Stimulated activated CD8-positive, alpha-beta memory T cell treated with anti-CD3 and anti-CD28 coated beads, Interleukin-12 subunit alpha, Interleukin-12 subunit beta, amount 100 ng/mL, for 4 hours (primary cell): ENCODE measurements around the gene RGS6.

Source experiments
- DNase-seq: peaks from one replicate; pipeline ENCODE4 v3.0.0-alpha.2; 2020; ENCODE audit warnings: low read depth

The RGS6 gene

DNA sequence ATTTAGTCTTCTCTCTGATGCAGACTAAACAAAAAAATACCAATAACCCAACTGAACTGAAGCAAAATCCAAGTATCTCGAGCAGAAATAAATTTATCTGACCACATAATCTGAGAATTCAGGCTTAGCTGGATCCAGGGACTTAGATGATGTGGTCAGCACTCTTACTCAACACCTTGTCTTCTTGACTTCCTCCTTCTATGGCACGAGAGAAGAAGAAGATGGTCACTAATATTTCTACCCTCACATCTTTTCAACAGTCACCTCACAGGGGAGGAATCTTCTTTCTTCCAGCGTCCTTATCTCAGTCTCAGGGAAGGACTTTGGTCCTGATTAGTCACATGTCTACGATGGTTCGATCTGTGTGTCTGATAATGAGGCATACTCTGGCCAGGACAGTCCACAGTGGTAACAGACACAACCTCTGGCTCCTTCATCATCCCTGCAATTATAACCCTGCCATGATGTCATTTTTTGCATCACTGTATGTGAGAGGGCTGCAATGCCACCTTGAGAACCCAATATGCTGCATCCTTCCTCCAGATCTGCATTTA, 15.8 kb downstream of the RGS6 start:
- no peak for DNase-seq

DNA sequence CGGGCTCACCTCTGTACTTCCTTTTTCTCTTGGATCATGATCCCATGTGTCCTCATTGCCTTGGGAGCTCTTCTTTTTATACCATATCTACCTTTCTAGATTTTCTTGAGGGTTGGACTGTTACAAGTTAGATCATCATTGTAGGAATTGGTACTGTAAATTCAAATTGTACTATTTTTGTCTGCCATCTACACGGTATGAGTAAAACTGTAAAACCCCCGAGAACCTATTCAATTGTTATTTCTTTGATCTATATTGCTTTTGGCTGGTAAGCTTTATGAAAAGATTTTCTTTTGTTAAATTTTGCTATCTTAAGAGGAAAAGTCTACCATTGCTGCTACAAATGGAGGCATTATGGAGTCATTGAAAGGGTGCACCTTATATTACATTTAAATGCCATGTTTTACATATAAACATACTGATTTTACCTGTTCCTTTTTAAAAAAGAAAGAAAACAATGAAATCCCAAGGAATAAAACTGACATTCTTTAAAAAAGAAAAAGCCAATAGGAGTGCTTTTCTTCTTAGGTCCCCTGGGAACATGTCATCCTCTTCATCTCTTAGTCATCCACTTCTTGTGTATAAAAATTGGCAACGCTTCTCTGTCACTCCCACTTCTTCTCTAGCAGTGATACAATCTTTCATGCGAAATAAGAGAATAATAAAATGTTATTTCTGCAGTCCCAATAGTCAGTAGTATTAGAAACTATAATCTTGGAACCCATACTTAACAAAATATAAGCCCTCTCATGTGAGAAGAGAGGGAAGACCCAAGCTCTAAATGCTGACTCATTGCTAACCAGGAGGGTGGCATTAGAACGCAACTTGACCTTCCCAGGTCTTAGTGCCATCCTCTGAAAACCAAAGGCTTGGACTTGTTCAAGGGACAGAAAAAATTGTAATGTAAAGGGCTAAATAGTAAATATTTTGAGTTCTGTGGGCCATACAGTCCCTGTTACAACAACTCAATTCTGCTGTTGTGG, 20.4 kb downstream of the RGS6 start:
- no peak for DNase-seq

GRCh38 chr14:71956920-71957563, 24.8 kb downstream of the RGS6 start:
- DNase-seq = no peak

- no peak for DNase-seq
These were observed 26.8 kb downstream of the RGS6 start for GRCh38 chr14:71959055-71959454.

- DNase-seq = no peak
These were observed 28.5 kb downstream of the RGS6 start for GRCh38 chr14:71960494-71961353.

DNA sequence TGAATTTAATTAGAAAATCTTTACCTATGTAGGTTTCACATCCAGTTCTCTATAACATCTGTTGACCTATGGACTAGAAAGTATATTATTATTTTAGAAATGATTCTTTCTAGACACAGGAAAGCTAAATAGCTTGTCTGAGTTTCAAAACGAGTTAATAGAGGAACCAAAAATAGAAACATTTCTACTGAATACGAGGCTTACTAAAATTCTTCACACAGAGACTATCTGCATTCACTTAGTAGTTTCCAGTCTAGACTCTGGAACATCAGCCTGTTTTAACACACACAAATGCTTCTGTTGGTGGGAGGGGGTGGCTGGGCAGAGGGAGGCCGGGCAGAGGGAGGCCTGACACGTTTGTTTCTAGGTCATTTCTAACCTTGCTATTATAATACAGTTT, 29.7 kb downstream of the RGS6 start:
- DNase-seq = no peak

- DNase-seq = no peak
These were observed 32.5 kb downstream of the RGS6 start for GRCh38 chr14:71964716-71965115.

- no peak for DNase-seq
These were observed 34.3 kb downstream of the RGS6 start for GRCh38 chr14:71966528-71966927.

DNA sequence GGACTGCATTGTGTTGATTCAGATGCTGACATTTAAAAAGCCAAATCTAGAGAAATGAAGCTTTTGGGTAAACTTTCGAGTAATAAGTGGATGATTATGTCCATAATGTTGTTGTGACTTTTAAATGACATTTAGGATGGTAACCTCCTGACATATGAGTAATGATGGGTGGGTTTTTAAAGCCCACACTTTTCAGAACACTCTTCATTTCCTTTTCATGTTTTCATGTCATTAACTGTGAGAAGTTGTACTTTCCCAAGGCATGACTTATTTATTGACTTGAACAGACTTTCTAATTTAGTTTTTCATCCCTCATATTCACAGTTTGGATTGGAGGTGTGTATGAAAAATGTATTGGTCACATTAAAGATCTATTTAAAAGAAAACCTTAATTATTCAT, 35.5 kb downstream of the RGS6 start:
- DNase-seq = no peak

GRCh38 chr14:71970272-71970671, 38.0 kb downstream of the RGS6 start:
- DNase-seq = no peak

GRCh38 chr14:71985538-71986189, 53.4 kb downstream of the RGS6 start:
- DNase-seq = no peak

DNA sequence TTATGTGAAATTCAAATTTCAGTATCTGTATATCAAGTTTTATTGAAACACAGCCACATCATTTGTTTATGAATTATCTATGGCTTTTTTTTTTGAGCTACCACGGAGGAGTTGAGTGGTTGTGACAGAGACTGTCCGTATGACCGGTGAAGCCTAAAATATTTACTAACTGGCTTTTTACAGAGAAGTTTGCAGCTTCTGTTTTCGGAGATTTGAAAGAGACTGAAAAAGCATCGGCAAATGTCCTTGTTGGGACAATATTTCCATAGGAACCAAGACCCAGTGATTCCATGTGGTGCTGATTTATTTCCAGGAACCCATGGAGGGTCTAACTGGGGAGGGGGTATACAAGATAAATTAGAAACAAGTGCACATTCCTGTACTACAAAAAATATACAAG, 56.2 kb downstream of the RGS6 start:
- DNase-seq = no peak

- no peak for DNase-seq
These were observed 56.7 kb downstream of the RGS6 start for GRCh38 chr14:71988939-71989338.

DNA sequence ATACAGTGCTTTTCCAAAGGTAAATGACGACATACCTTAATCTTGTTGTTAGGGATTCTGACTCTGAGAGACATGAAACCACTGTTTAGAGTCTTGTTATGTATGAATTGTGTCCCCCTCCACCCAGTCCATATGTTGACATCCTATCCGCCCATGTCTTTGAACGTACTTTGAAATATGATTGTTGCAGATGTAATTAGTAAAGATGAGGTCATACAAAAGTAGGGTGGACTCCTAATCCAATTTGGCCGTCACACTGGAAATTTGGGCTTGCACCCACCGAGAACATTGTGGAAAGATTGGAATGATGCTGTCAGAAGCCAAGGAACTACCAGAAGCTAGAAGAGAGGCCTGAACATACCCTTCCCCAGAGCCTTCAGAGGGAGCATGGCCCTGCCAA, 62.2 kb downstream of the RGS6 start:
- no peak for DNase-seq

DNA sequence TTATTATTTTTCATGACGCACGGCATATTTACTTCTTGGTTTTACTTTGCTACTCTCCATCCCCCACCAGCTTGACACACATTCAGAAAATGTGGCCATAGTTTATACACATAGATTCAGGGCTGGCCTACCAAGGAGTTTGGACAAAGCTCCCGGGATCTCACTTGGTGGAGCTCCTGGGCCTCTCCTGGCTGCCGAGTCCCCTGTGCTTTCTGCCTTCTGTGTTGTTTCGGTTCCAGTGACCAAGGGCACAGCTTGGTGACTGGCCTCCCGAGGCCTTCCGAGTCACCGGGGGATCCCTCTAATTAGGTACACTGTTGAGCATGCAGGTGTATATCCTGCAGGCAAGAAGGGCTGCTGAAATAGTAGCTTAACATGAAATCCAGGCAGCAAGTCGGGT, 63.5 kb downstream of the RGS6 start:
- no peak for DNase-seq

DNA sequence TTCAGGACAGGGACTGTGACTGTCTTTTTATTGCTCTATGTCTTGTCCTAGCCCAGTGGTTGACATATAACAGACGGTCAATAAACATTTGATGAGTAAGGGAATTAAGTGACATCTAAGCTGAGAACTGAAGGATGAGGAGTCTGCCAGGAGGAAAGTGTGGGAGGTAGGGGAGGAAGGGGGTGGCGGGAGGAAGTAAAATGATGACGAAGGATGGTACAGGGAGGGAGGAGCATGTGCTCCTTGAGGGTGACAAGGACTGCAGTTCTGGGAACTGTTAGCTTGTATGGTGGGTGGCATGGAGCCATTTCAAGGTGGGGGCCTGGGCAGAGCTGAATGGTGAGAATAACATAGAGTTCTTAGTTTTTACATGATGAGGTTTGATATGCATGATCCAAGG, 64.4 kb downstream of the RGS6 start:
- no peak for DNase-seq

DNA sequence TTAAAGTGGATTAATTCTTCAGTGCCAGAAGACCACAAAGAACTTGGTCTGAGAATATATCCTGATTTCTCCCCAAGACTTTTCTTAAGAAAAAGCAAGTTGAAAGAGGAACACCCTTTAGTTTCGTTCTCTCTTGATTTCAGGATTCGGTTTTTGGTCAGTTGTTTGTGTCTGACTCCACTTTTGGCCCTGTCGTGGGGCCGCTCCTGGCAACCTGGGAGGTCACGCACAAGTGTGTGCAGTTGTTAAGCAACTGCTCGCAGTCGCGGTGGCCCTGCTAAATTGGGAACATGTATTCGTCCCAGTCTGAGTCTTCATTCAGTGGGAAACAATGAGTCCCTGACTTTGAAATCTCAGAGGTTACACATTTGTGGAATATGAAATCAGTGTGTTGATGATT, 68.7 kb downstream of the RGS6 start:
- no peak for DNase-seq

- DNase-seq = no peak
These were observed 70.5 kb downstream of the RGS6 start for GRCh38 chr14:72002731-72003130.

DNA sequence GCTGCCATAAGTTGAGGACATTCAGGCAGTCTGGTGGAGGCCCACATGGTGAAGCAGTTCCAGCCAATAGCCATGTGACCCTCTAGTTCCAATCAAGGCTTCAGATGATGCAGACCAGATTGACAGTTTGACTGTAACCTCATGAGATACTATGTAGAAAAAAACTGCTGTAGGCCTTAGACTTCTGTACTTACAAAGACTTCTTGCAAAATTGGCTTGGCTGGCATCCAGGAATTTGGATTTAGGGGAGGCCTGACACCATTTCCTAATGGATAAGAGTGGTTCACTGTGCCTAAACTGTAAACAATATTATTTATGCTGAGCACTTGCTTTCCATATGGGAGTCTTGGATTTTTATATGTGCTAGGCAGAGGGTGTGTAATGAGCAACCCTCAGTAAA, 76.4 kb downstream of the RGS6 start:
- no peak for DNase-seq

GRCh38 chr14:72010474-72010873, 78.2 kb downstream of the RGS6 start:
- no peak for DNase-seq

GRCh38 chr14:72013721-72014345, 81.6 kb downstream of the RGS6 start:
- DNase-seq = no peak
